CD4-positive, CD25-positive, alpha-beta regulatory T cell (primary cell): ENCODE results near the gene DMTF1. TPM values are rescaled to one million over a fixed set of nuclear protein-coding genes. Genes with fewer than 3 reads are reported as not detected.
A peak's percentile ranks its signal among the peaks of the same experiment; 100 is the strongest.

Experiments
- ATAC-seq, 2 donors: fragments of 150-1000 bp; cut with Tn5 transposase; one replicate each; pipeline ENCODE4 v1.10.0; 2021; ENCODE audit warnings: low read depth in 2 of 2, moderate number of reproducible peaks in 2 of 2, moderate library complexity in 1 of 2
- DNase-seq, 3 donors: peaks; one replicate each; pipeline versions ENCODE4 v3.0.0 to v3.0.0-alpha.2; 2012 to 2022; ENCODE audit warnings: mixed read lengths in 1 of 3
- H3K27ac ChIP-seq: one replicate; pipeline ENCODE4 v1.7.0; 2013; ENCODE audit warnings: mild to moderate bottlenecking, low read length; ENCODE audit not compliant: insufficient read depth, poor library complexity, severe bottlenecking
- H3K27me3 ChIP-seq: one replicate; pipeline ENCODE4 v1.7.0; 2013; ENCODE audit warnings: low read length; ENCODE audit not compliant: control insufficient read depth, insufficient read depth
- H3K36me3 ChIP-seq: one replicate; pipeline ENCODE4 v1.7.0; 2013; ENCODE audit warnings: mild to moderate bottlenecking, low read length, moderate library complexity; ENCODE audit not compliant: control insufficient read depth, insufficient read depth
- H3K4me1 ChIP-seq: 2 replicates; pipeline ENCODE4 v1.7.0; 2013; ENCODE audit warnings: mild to moderate bottlenecking, low read length; ENCODE audit not compliant: insufficient read depth, control insufficient read depth, poor library complexity, severe bottlenecking
- H3K4me3 ChIP-seq: one replicate; pipeline ENCODE4 v1.7.0; 2013; ENCODE audit warnings: low read depth, mild to moderate bottlenecking, low read length, moderate library complexity
- H3K9me3 ChIP-seq, 2 experiments: 1 replicate in 1 of 2; 2 replicates in 1 of 2; pipeline ENCODE4 v1.7.0; 2013; ENCODE audit warnings: low read length in 2 of 2, mild to moderate bottlenecking in 1 of 2, moderate library complexity in 1 of 2; ENCODE audit not compliant: control insufficient read depth in 2 of 2
- H3K27ac Mint-ChIP-seq, 3 donors: one replicate each; pipeline ENCODE4 v1.8.0; 2020 to 2022; ENCODE audit warnings: mild to moderate bottlenecking in 3 of 3, mixed read lengths in 3 of 3, moderate library complexity in 2 of 3
- H3K27me3 Mint-ChIP-seq: one replicate; pipeline ENCODE4 v1.8.0; 2022; ENCODE audit warnings: mild to moderate bottlenecking, mixed read lengths
- H3K36me3 Mint-ChIP-seq: one replicate; pipeline ENCODE4 v1.8.0; 2020; ENCODE audit warnings: mixed read lengths
- H3K4me1 Mint-ChIP-seq, 4 donors: one replicate each; pipeline ENCODE4 v1.8.0; 2020 to 2022; ENCODE audit warnings: mixed read lengths in 4 of 4, mild to moderate bottlenecking in 1 of 4
- H3K4me3 Mint-ChIP-seq, 4 donors: one replicate each; pipeline ENCODE4 v1.8.0; 2020 to 2022; ENCODE audit warnings: mild to moderate bottlenecking in 4 of 4, mixed read lengths in 4 of 4, moderate library complexity in 3 of 4
- H3K9me3 Mint-ChIP-seq, 7 donors: one replicate each; pipeline ENCODE4 v1.8.0; 2020 to 2022; ENCODE audit warnings: mixed read lengths in 7 of 7, mild to moderate bottlenecking in 3 of 7, moderate library complexity in 2 of 7
- polyA plus RNA-seq, 4 donors: library from polyadenylated mRNA; unstranded; fragments of 300-500 nt; fragmentation: Illumina TruSeq; gene quantifications; one replicate each; pipeline ENCODE4 v1.2.3, GENCODE V29; 2021
- total RNA-seq: library from RNA; stranded (reverse); gene quantifications from one replicate; pipeline ENCODE4 v1.2.3, GENCODE V29; 2022

Gene DMTF1
- total and polyA plus RNA-seq, 5 donors from 2014 or later: 27.9 to 167 (median 32.5) TPM

GRCh38 chr7:87210506-87210905 lies 58.3 kb downstream of the DMTF1 start:
- Mint-ChIP-seq H3K4me3 (peak overlapping the region in 1 of 4 donors; percentile 48), H3K36me3 (peaks cover 41% of the 10 kb centered on the region), H3K9me3 (peaks cover 0 to 13% (median 4%) of the 10 kb centered on the region in 7 donors), H3K4me1 (peaks cover 24 to 83% (median 64%) of the 10 kb centered on the region in 4 donors), H3K27ac (peak overlapping the region; percentile 23 to 94 (median 67)), H3K27me3 (no peaks in the 10 kb centered on the region)
- Histone ChIP-seq H3K4me3 (peak overlapping the region; percentile 21), H3K9me3 (peaks cover 9 to 14% of the 10 kb centered on the region in 2 experiments), H3K27ac (peak overlapping the region; percentile 7), H3K4me1 (peaks cover 58% of the 10 kb centered on the region), H3K36me3 (peaks cover 16% of the 10 kb centered on the region), H3K27me3 (no peaks in the 10 kb centered on the region)
- DNase-seq (no peak), ATAC-seq (no peak)

- peak overlapping the region; percentile 62 for H3K27ac ChIP-seq
- peaks cover 0 to 5% (median 0%) of the 10 kb centered on the region in 7 donors for H3K9me3 Mint-ChIP-seq
- H3K36me3 Mint-ChIP-seq: peaks cover 30% of the 10 kb centered on the region
- H3K4me3 ChIP-seq: peak overlapping the region; percentile 84
- H3K4me1 Mint-ChIP-seq: peaks cover 32 to 95% (median 80%) of the 10 kb centered on the region in 4 donors
- H3K9me3 ChIP-seq: no peaks in the 10 kb centered on the region
- H3K27me3 ChIP-seq: no peaks in the 10 kb centered on the region
- peak in 2 of 3 donors; percentile 22 to 51 for DNase-seq
- no peaks in the 10 kb centered on the region for H3K27me3 Mint-ChIP-seq
- ATAC-seq: peak; percentile 39 to 50
- H3K36me3 ChIP-seq: no peaks in the 10 kb centered on the region
- H3K4me1 ChIP-seq: peaks cover 78% of the 10 kb centered on the region
- H3K4me3 Mint-ChIP-seq: peak overlapping the region; percentile 45 to 96 (median 88)
- H3K27ac Mint-ChIP-seq: peak overlapping the region; percentile 90 to 94 (median 93)
These were observed 60.2 kb downstream of the DMTF1 start for GRCh38 chr7:87212498-87212897.

- Histone ChIP-seq H3K36me3 (no peaks in the 10 kb centered on the region), H3K9me3 (no peaks in the 10 kb centered on the region), H3K27me3 (no peaks in the 10 kb centered on the region), H3K4me1 (peaks cover 86% of the 10 kb centered on the region), H3K4me3 (peak overlapping the region; percentile 84), H3K27ac (peak overlapping the region; percentile 62)
- Mint-ChIP-seq H3K4me1 (peaks cover 31 to 95% (median 76%) of the 10 kb centered on the region in 4 donors), H3K4me3 (peak overlapping the region; percentile 45 to 96 (median 88)), H3K27me3 (no peaks in the 10 kb centered on the region), H3K27ac (peak overlapping the region; percentile 90 to 94 (median 93)), H3K9me3 (peaks cover 0 to 2% (median 0%) of the 10 kb centered on the region in 7 donors), H3K36me3 (peaks cover 22% of the 10 kb centered on the region)
- ATAC-seq (peak; percentile 34 to 45), DNase-seq (peak in 1 of 3 donors; percentile 32)
These were observed 61.0 kb downstream of the DMTF1 start for GRCh38 chr7:87213252-87213651.

- peak overlapping the region; percentile 45 to 96 (median 88) for H3K4me3 Mint-ChIP-seq
- no peak for ATAC-seq
- Histone ChIP-seq H3K27ac (peak overlapping the region; percentile 62), H3K4me1 (peaks cover 91% of the 10 kb centered on the region), H3K9me3 (no peaks in the 10 kb centered on the region), H3K4me3 (peak overlapping the region; percentile 84), H3K27me3 (no peaks in the 10 kb centered on the region), H3K36me3 (no peaks in the 10 kb centered on the region)
- peaks cover 37 to 91% (median 71%) of the 10 kb centered on the region in 4 donors for H3K4me1 Mint-ChIP-seq
- no peak for DNase-seq
- H3K27ac Mint-ChIP-seq: peak overlapping the region; percentile 90 to 94 (median 93)
- H3K36me3 Mint-ChIP-seq: peaks cover 18% of the 10 kb centered on the region
- H3K9me3 Mint-ChIP-seq: peaks cover 0 to 2% (median 0%) of the 10 kb centered on the region in 7 donors
- H3K27me3 Mint-ChIP-seq: no peaks in the 10 kb centered on the region
These were observed 61.6 kb downstream of the DMTF1 start for GRCh38 chr7:87213811-87214210.

GRCh38 chr7:87215046-87215445 lies 62.8 kb downstream of the DMTF1 start:
- peak overlapping the region in 1 of 4 donors; percentile 45 for H3K4me3 Mint-ChIP-seq
- H3K27ac Mint-ChIP-seq: peak overlapping the region in 2 of 3 donors; percentile 90 to 93
- H3K36me3 Mint-ChIP-seq: peaks cover 10% of the 10 kb centered on the region
- DNase-seq (no peak), ATAC-seq (no peak)
- Histone ChIP-seq H3K36me3 (no peaks in the 10 kb centered on the region), H3K27ac (peak overlapping the region; percentile 93), H3K27me3 (no peaks in the 10 kb centered on the region), H3K4me3 (peak overlapping the region; percentile 64), H3K9me3 (no peaks in the 10 kb centered on the region), H3K4me1 (peaks cover 91% of the 10 kb centered on the region)
- peaks cover 0 to 2% (median 0%) of the 10 kb centered on the region in 7 donors for H3K9me3 Mint-ChIP-seq
- H3K4me1 Mint-ChIP-seq: peaks cover 38 to 83% (median 63%) of the 10 kb centered on the region in 4 donors
- no peaks in the 10 kb centered on the region for H3K27me3 Mint-ChIP-seq

GRCh38 chr7:87216701-87217508 lies 64.7 kb downstream of the DMTF1 start:
- peak in 2 of 3 donors; percentile 59 to 81 for DNase-seq
- peak overlapping the region; percentile 93 for H3K27ac ChIP-seq
- peaks cover 1% of the 10 kb centered on the region for H3K27me3 ChIP-seq

GRCh38 chr7:87217983-87218653 lies 65.9 kb downstream of the DMTF1 start:
- peaks cover 3% of the 10 kb centered on the region for H3K27me3 ChIP-seq
- peak overlapping the region in 3 of 4 donors; percentile 99 to 100 (median 99) for H3K4me3 Mint-ChIP-seq
- no peak for ATAC-seq
- H3K27ac Mint-ChIP-seq: peak overlapping the region; percentile 98 to 99 (median 99)
- H3K9me3 ChIP-seq: no peaks in the 10 kb centered on the region
- H3K27ac ChIP-seq: peak overlapping the region; percentile 93
- peak overlapping the region; percentile 99 for H3K4me3 ChIP-seq
- H3K36me3 ChIP-seq: no peaks in the 10 kb centered on the region
- peaks cover 67% of the 10 kb centered on the region for H3K4me1 ChIP-seq
- H3K4me1 Mint-ChIP-seq: peaks cover 26 to 60% (median 48%) of the 10 kb centered on the region in 4 donors
- peaks cover 7% of the 10 kb centered on the region for H3K36me3 Mint-ChIP-seq
- peaks cover 7% of the 10 kb centered on the region for H3K27me3 Mint-ChIP-seq
- no peak for DNase-seq
- peaks cover 0 to 2% (median 0%) of the 10 kb centered on the region in 7 donors for H3K9me3 Mint-ChIP-seq

More at GRCh38 chr7:87216701-87217508, 64.7 kb downstream of the DMTF1 start:
- H3K4me3 ChIP-seq: peak overlapping the region; percentile 99
- Mint-ChIP-seq H3K27me3 (peaks cover 7% of the 10 kb centered on the region), H3K36me3 (peaks cover 10% of the 10 kb centered on the region), H3K9me3 (peaks cover 0 to 2% (median 0%) of the 10 kb centered on the region in 7 donors), H3K4me1 (peaks cover 37 to 72% (median 59%) of the 10 kb centered on the region in 4 donors), H3K4me3 (peak overlapping the region in 3 of 4 donors; percentile 99 to 100 (median 99)), H3K27ac (peak overlapping the region; percentile 98 to 99 (median 99))
- H3K9me3 ChIP-seq: no peaks in the 10 kb centered on the region
- no peaks in the 10 kb centered on the region for H3K36me3 ChIP-seq
- ATAC-seq: peak; percentile 10 to 13
- peaks cover 79% of the 10 kb centered on the region for H3K4me1 ChIP-seq
